HepG2 (cell line): ENCODE data around the gene STK32A. TPM values are rescaled to one million over a fixed set of nuclear protein-coding genes. Genes with fewer than 3 reads are reported as not detected.

Experiments used
- ATAC-seq: fragments of 200-7000 bp; cut with Tn5 transposase; 3 replicates; pipeline ENCODE4 v1.9.1; 2020; ENCODE audit warnings: mild to moderate bottlenecking, moderate library complexity
- BruUV-seq: library from RNA; stranded (reverse); fragments of 400-500 nt; replicated peaks from 2 replicates; lab custom pipeline; 2021; lab: Mats Ljungman, UMichigan
- CTCF ChIA-PET: fragments of 300-600 bp; formaldehyde crosslinking; extraction: SDS; loops from one replicate; lab custom pipeline; 2021; ENCODE audit warnings: low total read pairs, inconsistent platforms, low intra/inter-chr PET ratio; lab: Yijun Ruan, JAX
- POLR2A ChIA-PET: fragments of 350-600 bp; sonication (Branson Sonifier 250); formaldehyde crosslinking; loops from one replicate; lab custom pipeline; 2020; ENCODE audit warnings: antibody characterized with exemption, inconsistent platforms; lab: Yijun Ruan, JAX
- DNase-seq: peaks from one replicate; pipeline ENCODE4 v3.0.0-alpha.2; 2015; ENCODE audit warnings: low spot score
- FAIRE-seq: peaks from 3 replicates; lab custom pipeline; 2011; peaks lifted over from hg19 to GRCh38; lab: Jason Lieb, UNC
- H2AFZ ChIP-seq: one replicate; pipeline ENCODE4 v1.6.1; 2011; ENCODE audit warnings: low read length, inconsistent platforms
- H3K27ac ChIP-seq: fragments of 300-600 bp; 3 replicates; pipeline ENCODE4 v1.8.0; 2011; ENCODE audit warnings: mixed run types, mild to moderate bottlenecking, mixed read lengths, low read length, inconsistent platforms; ENCODE audit not compliant: insufficient read depth; ENCODE audit errors: extremely low read length
- H3K27me3 ChIP-seq, 2 experiments: fragments of 200-600 bp in 1 of 2; 2 replicates in 1 of 2; 3 replicates in 1 of 2; pipeline versions ENCODE4 v1.6.0 to v1.8.0; 2011; ENCODE audit warnings: low read length in 2 of 2, mild to moderate bottlenecking in 2 of 2, moderate library complexity in 2 of 2, inconsistent platforms in 1 of 2; ENCODE audit not compliant: insufficient read depth in 2 of 2, control insufficient read depth in 1 of 2
- H3K36me3 ChIP-seq, 2 experiments: fragments of 200-600 bp in 1 of 2; replicated peaks in 1 of 2; 2 replicates in 1 of 2; 3 replicates in 1 of 2; pipeline versions ENCODE4 v1.5.1 to v1.8.0; 2011; ENCODE audit warnings: low read length in 2 of 2, inconsistent platforms in 1 of 2; ENCODE audit not compliant: insufficient read depth in 2 of 2, control insufficient read depth in 1 of 2
- H3K4me1 ChIP-seq: 2 replicates; pipeline ENCODE4 v1.5.1; 2012; ENCODE audit warnings: low read length, inconsistent platforms; ENCODE audit not compliant: insufficient read depth
- H3K4me2 ChIP-seq: 2 replicates; pipeline ENCODE4 v1.6.0; 2011; ENCODE audit warnings: low read depth, low read length, inconsistent platforms
- H3K4me3 ChIP-seq, 3 experiments: fragments of 200-600 bp in 1 of 3; sonication (generic), shearing (Covaris generic) in 1 of 3; replicated peaks in 1 of 3; 2 replicates each; pipeline ENCODE4 v1.5.1; 2011 to 2016; ENCODE audit warnings: low read length in 3 of 3, inconsistent platforms in 2 of 3, low read depth in 2 of 3, mild to moderate bottlenecking in 2 of 3, control low read depth in 1 of 3, mixed read lengths in 1 of 3; ENCODE audit not compliant: insufficient read depth in 1 of 3
- H3K79me2 ChIP-seq: one replicate; pipeline ENCODE4 v1.6.1; 2011; ENCODE audit warnings: low read length, inconsistent platforms; ENCODE audit not compliant: insufficient read depth
- H3K9ac ChIP-seq: 2 replicates; pipeline ENCODE4 v1.6.0; 2011; ENCODE audit warnings: mild to moderate bottlenecking, low read depth, low read length, inconsistent platforms; ENCODE audit not compliant: insufficient read depth
- H3K9me3 ChIP-seq: 2 replicates; pipeline ENCODE4 v1.5.1; 2012; ENCODE audit warnings: mild to moderate bottlenecking, low read length
- H4K20me1 ChIP-seq: 2 replicates; pipeline ENCODE4 v1.6.0; 2011; ENCODE audit warnings: inconsistent platforms, mild to moderate bottlenecking, low read length, moderate library complexity; ENCODE audit not compliant: insufficient read depth
- TOE1 ChIP-seq: sonication (generic); formaldehyde crosslinking; IDR thresholded peaks from 2 replicates; pipeline ENCODE4 v1.4.0; 2020; ENCODE audit warnings: mild to moderate bottlenecking, missing genetic modification reagents
- ZBTB3 ChIP-seq: sonication (generic); formaldehyde crosslinking; IDR thresholded peaks from 2 replicates; pipeline ENCODE4 v1.4.0; 2020; ENCODE audit warnings: low read depth, mild to moderate bottlenecking, moderate library complexity, missing genetic modification reagents, borderline replicate concordance
- ZKSCAN1 ChIP-seq: fragments of 150-350 bp; IDR thresholded peaks from 2 replicates; pipeline ENCODE4 v1.6.1; 2014; ENCODE audit warnings: low read length
- ZNF10 ChIP-seq: sonication (generic); formaldehyde crosslinking; IDR thresholded peaks from 2 replicates; pipeline ENCODE4 v1.4.0; 2020; ENCODE audit warnings: mild to moderate bottlenecking, low read depth, missing genetic modification reagents, borderline replicate concordance
- ZNF180 ChIP-seq: sonication (generic); formaldehyde crosslinking; IDR thresholded peaks from 2 replicates; pipeline ENCODE4 v1.4.0; 2020; ENCODE audit warnings: low read depth, missing genetic modification reagents, borderline replicate concordance
- ZSCAN22 ChIP-seq: sonication (generic); formaldehyde crosslinking; IDR thresholded peaks from 2 replicates; pipeline ENCODE4 v1.4.0; 2020; ENCODE audit warnings: mild to moderate bottlenecking, missing genetic modification reagents
- WGBS: methylation state at CpG from one replicate; pipeline ENCODE4 v1.1.6; 2017; ENCODE audit warnings: low lambda C conversion rate; 5-methylcytosine and 5-hydroxymethylcytosine counted together
- in situ Hi-C: cut with HindIII; loops from 2 replicates; pipeline ENCODE4 v1.10.0; 2017; ENCODE audit warnings: low pct_unique_long_range_greater_than_20kb; ENCODE audit not compliant: extremely low pct_ligation_motif_present
- intact Hi-C: fragments of 100-400 bp; cut with micrococcal nuclease; formaldehyde crosslinking; loops from one replicate; pipeline ENCODE4 v1.10.0; 2022; ENCODE audit not compliant: unreplicated experiment
- polyA plus RNA-seq, 8 experiments: library from polyadenylated mRNA; depleted of rRNA in 3 of 8; stranded (reverse) in 7 of 8; unstranded in 1 of 8; fragments of >200 nt; fragmentation: Illumina TruSeq in 4 of 8; extraction: Trizol in 4 of 8; gene quantifications; 2 replicates each; pipeline versions ENCODE4 v1.2.1 to v1.2.3, GENCODE V29; 2011 to 2016; ENCODE audit warnings: low read depth in 4 of 8, missing spikeins in 1 of 8, mixed read lengths in 1 of 8; ENCODE audit not compliant: insufficient read depth in 1 of 8
- total RNA-seq, 5 experiments: library from RNA; depleted of rRNA; stranded (reverse); fragments of >200 nt; fragmentation: Illumina TruSeq; extraction: Trizol; gene quantifications; 2 replicates each; pipeline ENCODE4 v1.2.3, GENCODE V29; 2016; ENCODE audit warnings: low read depth in 1 of 5
- TF ChIP-seq, protein P1 (sequence below): sonication (generic); formaldehyde crosslinking; IDR thresholded peaks from 2 replicates; pipeline ENCODE4 v1.8.1; 2022; ENCODE audit warnings: low read depth, mild to moderate bottlenecking, missing genetic modification reagents
- TF ChIP-seq, protein P2 (sequence below): sonication (generic); formaldehyde crosslinking; conservative IDR thresholded peaks from 2 replicates; pipeline ENCODE4 v1.4.0; 2020; ENCODE audit warnings: missing genetic modification reagents

Gene STK32A
- total and polyA plus RNA-seq, 2 of the 13 experiments (the other 11 are each of a cell fraction or from before 2014, with no cell fraction given): not detected

DNA sequence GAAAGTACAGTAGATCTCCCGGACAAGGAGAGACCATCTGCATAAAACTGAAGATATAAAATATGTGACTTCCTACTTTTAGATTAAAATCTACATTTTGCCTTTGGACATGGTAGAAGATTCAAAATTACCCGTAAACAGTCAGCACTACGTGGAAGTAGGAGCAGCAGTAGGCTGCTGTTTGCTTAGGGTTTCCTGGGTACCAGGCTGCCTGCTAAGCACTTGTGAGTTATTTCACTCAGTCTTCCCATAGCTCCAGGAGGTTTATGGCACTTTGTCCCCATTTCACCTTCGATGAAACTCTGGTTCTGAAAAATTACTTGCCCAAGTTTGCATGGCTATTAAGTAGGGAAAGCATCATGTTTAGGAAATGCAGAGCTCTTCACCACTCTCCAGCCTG is 92.6 kb downstream of the STK32A start:
- Histone ChIP-seq H4K20me1 (no peaks in the 10 kb centered on the region), H3K4me3 (no peak overlapping the region), H3K27ac (no peak overlapping the region), H3K27me3 (no peaks in the 10 kb centered on the region), H3K4me2 (no peak overlapping the region), H3K9ac (no peak overlapping the region), H3K9me3 (no peaks in the 10 kb centered on the region), H2AFZ (no peak overlapping the region), H3K36me3 (no peaks in the 10 kb centered on the region), H3K4me1 (no peaks in the 10 kb centered on the region), H3K79me2 (no peaks in the 10 kb centered on the region)
- intact Hi-C loops (no loop called here), in situ Hi-C loops (no loop called here)
- DNase-seq (no peak), ATAC-seq (no peak), FAIRE-seq (no peak)
- WGBS: 15% methylated on average over 4 of the region's 4 CpGs
- CTCF ChIA-PET: no interaction called here
- BruUV-seq: no TSS peak
- TF ChIP-seq ZNF10 (CRISPR knock-in tag) (no peak), TOE1 (CRISPR knock-in tag) (no peak), ZSCAN22 (CRISPR knock-in tag) (no peak), ZNF180 (CRISPR knock-in tag) (no peak), ZBTB3 (CRISPR knock-in tag) (no peak), ZKSCAN1 (no peak)
- TF ChIP-seq, protein P1, sequence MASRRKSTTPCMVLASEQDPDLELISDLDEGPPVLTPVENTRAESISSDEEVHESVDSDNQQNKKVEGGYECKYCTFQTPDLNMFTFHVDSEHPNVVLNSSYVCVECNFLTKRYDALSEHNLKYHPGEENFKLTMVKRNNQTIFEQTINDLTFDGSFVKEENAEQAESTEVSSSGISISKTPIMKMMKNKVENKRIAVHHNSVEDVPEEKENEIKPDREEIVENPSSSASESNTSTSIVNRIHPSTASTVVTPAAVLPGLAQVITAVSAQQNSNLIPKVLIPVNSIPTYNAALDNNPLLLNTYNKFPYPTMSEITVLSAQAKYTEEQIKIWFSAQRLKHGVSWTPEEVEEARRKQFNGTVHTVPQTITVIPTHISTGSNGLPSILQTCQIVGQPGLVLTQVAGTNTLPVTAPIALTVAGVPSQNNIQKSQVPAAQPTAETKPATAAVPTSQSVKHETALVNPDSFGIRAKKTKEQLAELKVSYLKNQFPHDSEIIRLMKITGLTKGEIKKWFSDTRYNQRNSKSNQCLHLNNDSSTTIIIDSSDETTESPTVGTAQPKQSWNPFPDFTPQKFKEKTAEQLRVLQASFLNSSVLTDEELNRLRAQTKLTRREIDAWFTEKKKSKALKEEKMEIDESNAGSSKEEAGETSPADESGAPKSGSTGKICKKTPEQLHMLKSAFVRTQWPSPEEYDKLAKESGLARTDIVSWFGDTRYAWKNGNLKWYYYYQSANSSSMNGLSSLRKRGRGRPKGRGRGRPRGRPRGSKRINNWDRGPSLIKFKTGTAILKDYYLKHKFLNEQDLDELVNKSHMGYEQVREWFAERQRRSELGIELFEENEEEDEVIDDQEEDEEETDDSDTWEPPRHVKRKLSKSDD (CRISPR knock-in tag): no peak
- TF ChIP-seq, protein P2, sequence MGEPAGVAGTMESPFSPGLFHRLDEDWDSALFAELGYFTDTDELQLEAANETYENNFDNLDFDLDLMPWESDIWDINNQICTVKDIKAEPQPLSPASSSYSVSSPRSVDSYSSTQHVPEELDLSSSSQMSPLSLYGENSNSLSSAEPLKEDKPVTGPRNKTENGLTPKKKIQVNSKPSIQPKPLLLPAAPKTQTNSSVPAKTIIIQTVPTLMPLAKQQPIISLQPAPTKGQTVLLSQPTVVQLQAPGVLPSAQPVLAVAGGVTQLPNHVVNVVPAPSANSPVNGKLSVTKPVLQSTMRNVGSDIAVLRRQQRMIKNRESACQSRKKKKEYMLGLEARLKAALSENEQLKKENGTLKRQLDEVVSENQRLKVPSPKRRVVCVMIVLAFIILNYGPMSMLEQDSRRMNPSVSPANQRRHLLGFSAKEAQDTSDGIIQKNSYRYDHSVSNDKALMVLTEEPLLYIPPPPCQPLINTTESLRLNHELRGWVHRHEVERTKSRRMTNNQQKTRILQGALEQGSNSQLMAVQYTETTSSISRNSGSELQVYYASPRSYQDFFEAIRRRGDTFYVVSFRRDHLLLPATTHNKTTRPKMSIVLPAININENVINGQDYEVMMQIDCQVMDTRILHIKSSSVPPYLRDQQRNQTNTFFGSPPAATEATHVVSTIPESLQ (CRISPR knock-in tag): no peak
- POLR2A ChIA-PET: no interaction called here
